Measurements from ENCODE around the gene NOL8.

The NOL8 gene

DNA sequence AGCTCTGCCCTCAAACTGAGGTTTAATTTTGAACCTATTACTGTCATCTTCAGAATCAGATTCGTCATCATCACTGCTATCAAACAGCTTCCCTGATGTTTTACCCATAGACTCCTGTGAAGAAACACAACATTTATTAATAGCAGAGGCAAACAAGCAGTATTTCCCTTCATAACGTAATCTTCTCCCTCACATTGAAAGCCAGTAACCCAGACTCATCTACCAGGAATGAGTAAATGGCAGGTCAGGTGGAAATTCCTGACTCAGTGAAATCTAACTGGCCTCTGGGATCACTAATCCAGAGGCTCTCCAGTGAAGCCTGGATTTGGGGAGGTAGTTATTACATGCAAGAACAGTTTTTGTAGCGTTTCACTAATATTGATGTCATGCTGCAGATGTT lies 14.6 kb downstream of the NOL8 start:
- no peak for DNase-seq

DNA sequence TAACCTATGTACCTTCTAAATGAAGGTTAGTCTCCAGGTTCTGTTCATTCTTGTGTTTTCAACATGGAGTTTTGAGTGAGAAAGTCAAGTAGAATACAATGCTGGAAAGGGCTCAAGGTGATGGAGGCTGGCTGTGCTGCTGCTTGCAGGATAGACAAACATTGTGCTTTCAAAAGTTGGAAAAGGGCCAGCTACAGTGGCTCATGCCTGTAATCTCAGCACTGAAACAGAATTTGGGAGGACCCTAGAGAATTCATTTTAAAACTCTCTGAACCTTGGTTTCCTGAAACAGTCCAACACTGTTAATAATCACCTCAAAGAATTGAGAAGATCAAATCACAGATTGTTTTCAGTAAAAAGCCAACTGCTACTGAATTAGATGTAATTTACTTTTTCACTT lies 16.3 kb downstream of the NOL8 start:
- no peak for DNase-seq

DNA sequence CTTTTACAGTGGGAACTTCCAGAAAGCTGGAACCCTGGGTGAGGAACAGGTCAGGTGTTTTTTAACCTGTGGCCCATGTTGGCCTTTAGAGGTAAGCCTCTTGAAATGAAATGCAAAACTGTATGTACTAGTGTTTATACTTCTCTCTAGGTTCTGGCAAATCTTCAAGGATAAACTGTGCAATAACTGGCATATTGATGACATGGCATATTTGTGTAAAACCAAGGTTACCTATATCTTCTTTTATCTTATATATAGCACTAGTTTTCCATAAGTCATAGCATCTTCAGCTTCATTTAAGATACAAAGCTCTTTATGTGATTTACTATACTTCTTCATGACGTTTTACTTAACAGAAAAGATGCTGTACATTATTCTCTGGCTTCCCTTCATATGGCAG lies 24.2 kb downstream of the NOL8 start:
- no peak for DNase-seq

DNA sequence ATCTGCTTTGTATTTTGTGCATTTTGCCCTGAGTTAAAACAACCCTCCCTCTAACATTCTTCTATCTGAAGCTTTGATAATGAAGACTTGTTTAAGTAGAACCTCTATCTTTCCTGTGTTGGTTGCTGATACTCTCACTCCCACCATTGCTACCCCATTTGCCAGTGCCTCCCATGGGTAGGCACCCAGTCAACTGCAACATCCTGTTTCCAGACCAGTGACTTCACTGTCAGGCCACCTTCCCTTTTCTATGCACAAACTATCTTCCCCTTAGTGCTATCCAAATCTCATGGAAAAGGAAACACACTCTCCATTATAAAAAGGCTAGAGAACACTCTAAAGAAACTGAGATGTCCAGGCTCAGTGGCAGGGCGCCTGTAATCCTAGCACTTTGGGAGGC lies 26.0 kb downstream of the NOL8 start:
- no peak for DNase-seq

DNA sequence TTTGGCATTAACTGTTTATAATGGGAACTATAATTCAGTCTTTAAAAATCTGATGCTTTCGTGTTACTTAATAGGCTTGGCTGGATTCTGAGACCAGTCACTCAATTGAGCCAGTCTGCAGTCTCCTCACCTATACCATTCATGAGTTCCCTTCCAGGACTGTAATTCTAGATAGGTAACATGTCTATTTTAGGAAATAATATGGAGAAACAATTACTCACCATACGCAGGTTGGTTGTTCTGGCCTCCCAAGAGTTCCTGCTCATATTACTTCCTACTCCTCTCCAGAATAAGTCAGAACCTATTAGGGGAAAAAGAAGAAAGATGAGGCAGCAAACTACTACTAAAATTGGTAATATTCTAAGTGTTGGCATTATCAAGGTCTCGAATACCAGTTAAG lies 27.1 kb downstream of the NOL8 start:
- no peak for DNase-seq

DNA sequence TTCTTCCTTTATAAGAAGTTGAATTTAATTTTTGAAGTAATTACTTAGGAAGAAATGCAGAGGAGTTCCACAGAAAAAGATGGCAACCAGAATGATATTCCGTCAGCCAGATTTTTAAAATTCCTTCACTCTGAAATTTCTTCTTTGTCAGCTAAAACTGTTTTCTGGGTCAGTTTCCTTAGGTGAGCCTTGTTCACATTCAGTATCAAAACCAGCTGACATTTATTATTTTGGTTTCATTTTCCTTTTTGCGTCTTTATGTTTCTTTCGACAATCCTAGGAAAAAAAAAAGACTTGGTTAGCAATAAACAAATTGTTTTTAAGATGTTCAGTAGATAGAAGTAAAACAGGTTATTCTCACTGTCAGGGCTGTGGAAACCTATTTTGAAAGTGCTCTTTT lies 27.5 kb downstream of the NOL8 start:
- DNase-seq, result no peak

DNA sequence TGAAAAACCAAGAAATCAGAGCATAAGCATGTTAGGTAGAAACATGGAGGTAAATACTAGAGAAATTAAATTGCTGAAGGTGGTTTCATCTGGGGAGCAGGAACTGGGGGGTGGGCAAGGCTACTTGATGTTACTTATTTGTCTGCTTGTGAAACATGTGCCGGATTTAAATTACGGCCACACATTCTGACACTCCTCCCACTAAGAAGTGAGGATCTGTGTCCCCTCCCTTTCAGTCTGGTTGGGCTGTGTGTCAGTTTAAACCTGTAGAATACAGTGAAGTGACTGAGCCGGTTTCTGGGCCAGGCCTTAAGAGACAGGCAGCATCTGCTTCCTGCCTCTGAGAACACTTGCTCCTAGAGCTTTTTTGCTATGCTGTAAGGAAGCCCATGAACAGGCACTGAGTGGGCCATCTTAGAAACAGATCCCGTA lies 29.3 kb downstream of the NOL8 start:
- no peak for DNase-seq

DNA sequence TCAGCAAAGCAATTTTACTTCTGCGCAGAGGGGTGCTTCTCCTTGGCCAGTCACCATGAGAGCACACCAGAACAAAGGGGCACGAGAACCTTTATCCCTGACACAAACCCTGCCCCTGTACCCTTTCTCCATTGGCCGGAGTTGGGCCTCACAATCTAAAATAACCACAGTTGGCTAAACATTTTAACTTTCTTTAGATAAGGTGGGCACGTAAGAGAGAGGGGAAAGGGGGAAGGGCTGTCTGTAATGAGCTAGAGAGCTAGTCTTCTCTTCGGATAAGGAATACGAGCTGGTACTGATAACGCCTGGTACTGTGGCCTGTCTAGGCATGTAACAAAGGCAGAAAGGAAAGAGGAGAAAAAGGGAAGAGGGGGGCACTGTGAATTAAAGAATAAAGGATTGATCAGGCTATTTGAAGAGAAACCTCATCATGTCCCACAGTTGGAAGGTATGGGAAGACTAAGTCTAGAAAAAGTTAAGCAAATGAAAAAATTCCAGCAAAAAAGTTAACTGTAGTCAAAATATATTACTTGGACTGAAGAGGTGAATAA lies 29.8 kb downstream of the NOL8 start:
- no peak for DNase-seq

DNA sequence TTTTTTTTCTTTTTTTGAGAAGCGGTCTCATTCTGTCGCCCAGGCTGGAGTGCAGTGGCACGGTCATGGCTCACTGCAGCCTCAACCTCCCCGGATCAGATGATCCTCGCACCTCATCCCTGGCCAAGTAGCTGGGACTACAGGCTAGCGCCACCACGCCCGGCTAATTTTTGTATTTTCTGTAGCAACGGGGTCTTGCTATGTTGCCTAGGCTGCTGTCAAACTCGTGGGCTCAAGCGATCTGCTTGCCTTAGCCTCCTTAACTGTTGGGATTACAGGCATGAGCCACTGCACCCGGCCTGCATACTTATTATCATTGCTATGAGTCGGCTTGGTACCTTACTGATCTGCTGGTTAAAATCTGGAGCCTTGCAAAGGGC lies 30.9 kb downstream of the NOL8 start:
- DNase-seq, result no peak

DNA sequence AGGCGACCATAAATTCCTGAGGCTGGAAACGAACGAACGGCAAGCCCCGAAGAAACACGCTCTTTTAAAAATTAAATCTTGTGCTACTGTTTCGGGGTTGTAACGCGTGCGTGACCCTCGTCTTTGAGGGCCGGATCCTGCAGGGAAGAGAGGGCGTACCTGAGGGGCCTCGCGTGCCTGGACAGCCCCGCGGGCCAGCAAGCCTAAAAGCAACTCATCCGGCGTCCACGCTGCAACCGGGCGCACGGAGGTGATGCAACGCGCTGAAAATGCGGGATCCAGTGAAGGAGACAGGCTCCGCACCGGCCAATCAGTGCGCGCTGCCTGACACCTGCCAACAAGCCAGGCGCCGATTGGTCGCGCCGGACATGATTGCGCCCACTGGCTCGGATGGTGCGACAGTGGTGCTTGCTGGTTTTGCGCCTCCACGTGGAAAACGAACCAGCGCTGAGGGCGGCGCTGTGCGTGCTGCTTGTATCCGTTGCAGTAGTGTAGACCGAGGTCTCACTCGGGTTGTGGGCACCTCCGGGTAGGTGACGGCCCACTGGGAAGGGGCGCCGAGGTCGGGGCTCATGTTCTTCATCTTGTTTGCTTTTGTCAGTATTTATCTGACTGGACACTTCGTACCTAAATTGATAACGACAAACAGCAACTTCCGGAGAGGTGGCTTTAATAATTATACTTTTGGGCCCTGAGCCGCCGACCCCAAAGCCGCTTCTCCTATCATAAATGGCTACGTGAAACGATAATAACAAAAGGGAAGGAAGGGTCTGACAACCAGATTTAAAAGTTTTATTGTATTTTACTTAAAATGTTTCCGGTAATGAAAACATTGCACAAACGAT lies 31.5 kb downstream of the NOL8 start, which contains the start of gene IARS1:
IARS1 (minus strand) TSS at position 246 of the 845 bp plus-strand sequence. CDS start 4,278 bp downstream, outside the sequence.
- peak; percentile 86 for DNase-seq

DNA sequence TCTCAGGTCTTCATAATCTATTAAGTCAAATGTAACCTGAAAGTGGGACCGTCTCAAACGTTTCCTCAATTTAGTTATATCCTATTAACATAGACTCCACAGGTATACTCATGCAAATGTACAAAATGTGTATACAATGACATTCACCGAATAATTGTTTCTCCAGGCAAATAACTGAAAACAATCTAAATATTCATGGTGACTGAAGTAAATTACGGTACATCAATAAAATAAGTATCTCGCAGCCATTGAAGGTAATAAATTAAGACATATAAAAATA lies 32.1 kb downstream of the NOL8 start:
- no peak for DNase-seq

DNA sequence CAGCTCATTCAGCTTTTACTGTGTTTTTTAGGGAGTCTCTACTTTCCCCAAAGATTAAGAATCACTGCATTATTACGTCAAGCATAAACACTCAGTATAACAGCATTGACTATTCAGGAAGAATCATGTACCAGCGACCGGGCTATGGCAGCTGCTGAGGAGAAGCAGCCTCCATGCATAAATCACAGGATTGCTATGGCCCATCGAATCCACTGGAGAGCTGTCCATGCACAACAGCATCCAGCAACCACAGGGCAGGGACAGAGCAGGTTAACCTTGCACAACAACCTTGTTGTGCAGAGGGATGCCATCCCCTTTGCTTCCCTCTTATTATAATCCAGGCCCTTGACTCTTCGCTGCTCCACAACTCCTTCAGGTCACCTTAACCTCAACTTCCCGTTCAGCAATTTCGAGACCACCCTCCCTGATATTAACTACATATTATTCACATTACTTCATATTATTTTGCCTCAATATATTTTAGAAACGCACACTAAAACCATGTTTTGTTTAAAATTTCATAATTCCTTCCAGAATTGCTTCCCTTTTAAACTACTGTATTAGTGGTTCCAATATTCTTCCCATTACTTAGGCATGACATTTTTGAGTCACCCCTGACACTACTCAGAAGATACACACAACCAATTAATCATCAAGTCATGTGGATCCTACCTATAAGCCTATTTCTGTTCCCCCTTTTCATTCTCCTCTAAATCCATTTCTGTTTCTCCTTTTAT lies 32.6 kb downstream of the NOL8 start:
- DNase-seq, result no peak

DNA sequence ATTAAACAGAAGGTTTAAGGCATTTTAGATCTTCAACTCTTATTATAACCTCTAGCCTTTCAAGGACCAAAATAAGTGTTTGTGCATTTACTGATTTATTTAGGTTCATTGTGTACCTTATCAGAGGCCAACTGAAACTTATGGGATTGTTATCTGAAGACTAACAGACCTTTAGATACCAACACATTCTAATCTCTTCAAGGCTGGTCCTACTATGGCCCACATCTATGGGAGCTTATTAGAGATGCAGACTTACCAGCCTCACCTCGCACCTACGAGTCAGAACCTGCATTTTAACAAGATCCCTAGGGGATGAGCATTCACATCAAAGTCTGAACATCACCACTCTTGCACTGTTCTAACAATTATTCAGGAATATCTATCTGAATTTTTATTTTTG lies 33.6 kb downstream of the NOL8 start:
- DNase-seq, result no peak

DNA sequence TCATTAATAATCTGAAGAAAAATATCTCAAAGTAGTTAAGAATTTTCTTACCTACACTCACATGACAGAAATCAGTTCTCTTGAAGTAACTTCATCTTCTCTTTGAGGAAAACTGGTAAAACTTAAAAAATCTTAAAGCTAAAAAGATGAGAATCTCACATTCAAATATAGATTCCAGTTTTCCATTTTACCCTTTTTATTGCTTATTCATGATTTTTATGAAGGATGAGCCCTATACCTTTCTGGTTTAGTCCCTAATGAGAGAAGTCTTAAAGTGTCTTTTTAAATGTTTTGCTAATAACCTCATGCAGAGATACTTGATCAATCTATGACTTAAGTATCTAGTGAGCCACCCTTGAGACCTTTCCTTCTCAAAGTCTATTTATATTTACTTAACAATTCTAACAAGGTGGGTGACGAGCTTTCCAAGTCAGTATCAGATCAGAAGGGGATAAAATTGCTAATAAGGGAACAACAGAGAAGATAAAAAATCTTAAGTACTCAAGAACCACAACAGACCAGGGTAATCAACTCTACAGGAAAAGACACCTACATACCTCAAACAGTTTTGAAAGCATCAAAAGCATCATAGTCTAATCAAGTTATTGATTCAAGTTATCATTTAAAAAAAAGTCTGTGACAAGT lies 34.2 kb downstream of the NOL8 start:
- DNase-seq, result no peak

DNA sequence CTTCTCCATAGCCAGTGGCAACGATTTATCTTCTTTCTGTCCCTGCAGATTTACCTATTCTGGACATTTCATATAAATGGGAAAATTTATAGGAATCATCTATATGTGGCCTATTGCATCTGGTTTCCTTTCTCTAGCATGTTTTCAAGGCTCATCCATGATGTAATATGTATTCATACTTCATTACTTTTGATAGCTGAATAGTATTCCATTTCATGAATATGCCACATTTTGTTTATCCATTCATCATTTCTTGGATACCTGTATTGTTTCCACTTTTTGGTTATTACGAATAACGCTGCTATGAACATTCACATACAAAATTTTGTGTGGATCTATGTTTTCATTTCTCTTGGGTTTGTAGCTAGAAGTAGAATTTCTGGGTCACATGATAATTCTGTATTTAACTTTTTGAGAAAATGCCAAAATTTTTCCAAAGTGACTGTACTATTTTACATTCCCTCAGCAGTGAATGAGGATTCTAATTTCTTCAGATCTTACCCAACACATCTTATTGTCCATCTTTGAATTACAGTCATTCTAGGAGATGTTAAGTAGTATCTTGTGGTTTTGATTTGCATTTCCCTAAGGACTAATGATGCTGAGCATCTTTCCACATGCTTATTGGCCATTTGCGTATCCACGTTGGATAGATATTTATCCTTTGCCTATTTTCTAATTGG lies 35.3 kb downstream of the NOL8 start:
- DNase-seq, result no peak

DNA sequence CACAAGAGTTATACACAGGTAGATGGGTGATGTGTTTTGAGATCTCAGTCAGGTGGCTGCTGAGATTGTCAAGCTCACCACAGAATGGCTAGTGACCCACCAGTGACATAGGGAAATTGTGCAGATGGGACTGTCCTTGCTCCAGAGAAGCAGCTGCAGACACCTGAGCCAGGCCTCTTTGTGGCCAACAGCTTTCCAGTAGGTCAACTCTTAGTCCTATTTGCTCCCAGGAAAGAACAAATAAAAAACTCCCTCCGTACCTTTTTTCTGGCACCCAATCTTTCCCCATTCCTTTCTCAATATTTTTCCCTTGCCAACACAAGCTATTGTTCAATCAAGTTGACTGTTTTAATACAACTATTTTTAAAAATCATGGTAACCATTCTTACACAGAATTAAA lies 45.8 kb downstream of the NOL8 start:
- no peak for DNase-seq

DNA sequence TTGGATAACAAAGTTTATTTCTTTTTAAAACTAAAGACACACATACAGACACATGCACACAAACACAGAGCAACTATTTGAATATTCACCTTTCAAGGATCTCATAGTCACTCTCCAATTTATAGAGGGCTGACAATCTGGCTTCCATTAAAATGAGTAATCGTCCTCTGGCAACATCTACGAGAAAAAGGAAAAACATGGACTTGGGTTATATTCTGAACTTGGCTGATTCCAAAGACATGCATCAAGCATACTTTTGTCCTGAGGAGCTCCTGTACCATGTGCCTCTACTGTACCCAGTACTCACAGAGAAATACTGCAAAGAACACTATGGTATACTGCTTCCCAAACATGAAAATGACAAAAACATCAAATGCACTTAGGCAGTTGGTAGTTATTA lies 47.0 kb downstream of the NOL8 start:
- DNase-seq, result no peak

DNA sequence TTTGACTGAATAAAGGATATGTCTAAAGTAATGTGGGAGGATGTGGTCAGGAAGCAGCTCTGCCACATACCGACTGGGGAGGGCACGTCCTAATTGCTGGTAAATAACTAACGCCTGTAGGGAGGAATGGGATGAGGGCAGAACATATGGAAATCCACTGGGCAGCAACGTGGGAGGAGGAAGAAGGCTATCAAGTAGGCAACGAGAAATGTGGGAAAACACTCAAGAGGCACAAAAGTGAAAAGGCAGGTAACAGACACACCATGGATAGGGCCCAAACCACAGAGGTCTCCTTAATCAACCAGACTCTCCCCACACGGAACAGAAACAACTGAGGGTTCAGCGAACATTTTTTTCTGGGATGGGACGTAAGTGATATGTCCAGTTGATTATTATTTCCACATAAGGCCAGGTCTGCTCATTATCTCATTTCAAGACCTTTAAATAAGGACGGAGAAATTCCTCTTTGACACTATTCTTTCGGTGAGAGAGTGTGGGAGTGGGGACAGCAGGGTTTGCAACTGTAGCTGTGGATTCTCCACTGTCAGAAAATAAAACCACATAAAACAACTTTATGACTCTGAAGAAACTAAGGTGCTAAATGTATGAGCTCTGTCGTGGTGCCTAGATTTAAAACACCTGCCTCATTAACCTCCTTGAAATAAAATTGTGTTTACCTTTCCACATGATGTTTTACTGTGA lies 48.7 kb downstream of the NOL8 start:
- no peak for DNase-seq

DNA sequence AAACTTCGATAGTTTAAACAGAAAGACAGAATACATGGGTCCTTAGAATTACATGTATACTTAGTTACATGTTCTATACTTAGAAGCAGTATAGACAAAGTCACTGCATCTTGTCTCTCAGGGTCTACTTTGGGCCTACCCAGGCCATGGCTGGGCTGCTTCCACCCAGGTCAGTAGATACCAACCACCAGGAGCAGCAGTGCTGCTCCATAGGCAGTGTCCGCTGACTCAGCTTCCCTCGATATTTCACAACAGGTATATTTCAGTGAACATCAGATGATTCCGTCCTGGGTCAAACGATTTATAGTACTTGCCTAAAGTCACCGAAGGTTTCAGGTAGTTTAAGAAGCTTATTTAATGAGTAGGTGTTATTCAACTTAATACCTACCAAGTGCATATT lies 49.6 kb downstream of the NOL8 start:
- DNase-seq, result no peak

DNA sequence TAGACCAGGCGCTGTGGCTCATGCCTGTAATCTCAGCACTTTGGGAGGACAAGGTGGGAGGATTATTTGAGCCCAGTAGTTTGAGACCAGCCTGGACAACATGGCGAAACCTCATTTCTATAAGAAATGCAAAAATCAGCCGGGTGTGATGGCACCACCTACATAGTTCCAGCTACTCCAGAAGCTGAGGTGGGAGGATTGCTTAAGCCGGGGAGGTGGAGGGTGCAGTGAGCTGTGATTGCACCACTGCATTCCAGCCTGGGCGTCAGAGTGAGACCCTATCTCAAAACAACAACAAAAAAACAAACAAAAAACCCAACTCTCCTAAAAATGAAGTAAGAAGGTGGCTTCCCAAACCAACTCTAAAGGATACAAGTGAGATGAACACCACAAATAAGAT lies 54.6 kb downstream of the NOL8 start:
- no peak for DNase-seq

DNA sequence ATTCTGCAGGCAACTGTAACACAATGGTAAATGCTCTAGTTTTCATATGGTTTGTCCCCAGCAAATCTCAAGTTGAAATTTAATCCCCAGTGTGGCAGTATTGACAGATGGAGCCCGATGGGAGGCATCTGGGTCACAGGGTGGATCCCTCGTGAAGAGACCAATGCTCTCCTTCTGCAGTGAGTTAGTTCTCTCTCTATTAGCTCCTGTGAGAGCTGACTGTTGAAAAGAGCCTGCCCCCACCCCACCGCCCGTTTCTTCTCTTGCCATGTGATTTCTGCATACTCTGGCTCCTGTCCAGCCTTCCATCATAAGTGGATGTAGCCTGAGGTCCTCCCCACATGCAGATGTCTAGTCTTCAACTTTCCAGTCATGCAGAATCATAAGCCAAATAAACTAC lies 58.7 kb downstream of the NOL8 start:
- DNase-seq, result no peak

DNA sequence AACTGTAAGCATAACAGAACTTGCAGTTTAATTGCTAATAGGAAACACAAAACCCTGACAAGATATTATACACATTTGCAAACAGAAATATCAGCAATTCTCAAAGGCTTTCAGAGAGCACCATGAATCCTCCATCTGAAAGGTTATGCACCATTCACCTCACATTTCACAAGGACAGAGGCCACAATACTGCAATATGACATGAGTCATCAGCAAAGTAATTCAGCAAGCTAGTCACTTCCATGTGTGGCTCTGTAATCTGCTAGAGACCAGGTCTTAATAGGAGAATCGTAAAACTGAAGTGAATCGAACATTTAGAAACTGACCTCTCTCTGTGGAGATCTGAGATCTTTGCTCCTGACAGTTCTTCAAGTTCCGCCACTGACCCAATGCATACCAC lies 60.0 kb downstream of the NOL8 start:
- no peak for DNase-seq

DNA sequence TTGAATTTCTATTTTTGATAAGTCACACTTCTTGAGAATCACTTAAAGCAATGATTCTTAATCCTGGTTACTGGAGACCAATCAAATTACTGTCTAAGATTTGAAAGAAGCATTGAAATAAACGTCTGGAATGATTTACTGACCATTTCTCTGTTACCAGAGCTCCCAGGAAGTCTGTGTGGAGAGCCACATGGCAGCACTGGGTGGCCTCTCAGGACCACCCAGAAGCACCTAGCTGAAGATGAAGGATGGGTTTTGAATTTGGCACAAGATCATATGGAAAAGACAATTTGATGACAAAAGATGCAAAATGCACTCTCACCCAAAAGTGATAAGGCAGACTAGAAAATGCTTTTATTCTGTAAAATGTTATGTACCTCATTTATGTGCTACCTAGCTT lies 62.0 kb downstream of the NOL8 start:
- no peak for DNase-seq

All from GOT3 (cell line).